ENCODE measurements around the gene TOP3A. TPM values are rescaled to one million over a fixed set of nuclear protein-coding genes. Genes with fewer than 3 reads are reported as not detected.
"Not testable (repeated sequence)": the region's sequence is repeated elsewhere in the genome, so short reads cannot be mapped to it uniquely, and the experiment has no call there.

Gene TOP3A, protein sequence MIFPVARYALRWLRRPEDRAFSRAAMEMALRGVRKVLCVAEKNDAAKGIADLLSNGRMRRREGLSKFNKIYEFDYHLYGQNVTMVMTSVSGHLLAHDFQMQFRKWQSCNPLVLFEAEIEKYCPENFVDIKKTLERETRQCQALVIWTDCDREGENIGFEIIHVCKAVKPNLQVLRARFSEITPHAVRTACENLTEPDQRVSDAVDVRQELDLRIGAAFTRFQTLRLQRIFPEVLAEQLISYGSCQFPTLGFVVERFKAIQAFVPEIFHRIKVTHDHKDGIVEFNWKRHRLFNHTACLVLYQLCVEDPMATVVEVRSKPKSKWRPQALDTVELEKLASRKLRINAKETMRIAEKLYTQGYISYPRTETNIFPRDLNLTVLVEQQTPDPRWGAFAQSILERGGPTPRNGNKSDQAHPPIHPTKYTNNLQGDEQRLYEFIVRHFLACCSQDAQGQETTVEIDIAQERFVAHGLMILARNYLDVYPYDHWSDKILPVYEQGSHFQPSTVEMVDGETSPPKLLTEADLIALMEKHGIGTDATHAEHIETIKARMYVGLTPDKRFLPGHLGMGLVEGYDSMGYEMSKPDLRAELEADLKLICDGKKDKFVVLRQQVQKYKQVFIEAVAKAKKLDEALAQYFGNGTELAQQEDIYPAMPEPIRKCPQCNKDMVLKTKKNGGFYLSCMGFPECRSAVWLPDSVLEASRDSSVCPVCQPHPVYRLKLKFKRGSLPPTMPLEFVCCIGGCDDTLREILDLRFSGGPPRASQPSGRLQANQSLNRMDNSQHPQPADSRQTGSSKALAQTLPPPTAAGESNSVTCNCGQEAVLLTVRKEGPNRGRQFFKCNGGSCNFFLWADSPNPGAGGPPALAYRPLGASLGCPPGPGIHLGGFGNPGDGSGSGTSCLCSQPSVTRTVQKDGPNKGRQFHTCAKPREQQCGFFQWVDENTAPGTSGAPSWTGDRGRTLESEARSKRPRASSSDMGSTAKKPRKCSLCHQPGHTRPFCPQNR
- 10 to 100 TPM; 33.9 to 41.9 (median 37.0) TPM for polyA plus RNA-seq (ENCODE audit: insufficient read length in 3 of 3)

DNA sequence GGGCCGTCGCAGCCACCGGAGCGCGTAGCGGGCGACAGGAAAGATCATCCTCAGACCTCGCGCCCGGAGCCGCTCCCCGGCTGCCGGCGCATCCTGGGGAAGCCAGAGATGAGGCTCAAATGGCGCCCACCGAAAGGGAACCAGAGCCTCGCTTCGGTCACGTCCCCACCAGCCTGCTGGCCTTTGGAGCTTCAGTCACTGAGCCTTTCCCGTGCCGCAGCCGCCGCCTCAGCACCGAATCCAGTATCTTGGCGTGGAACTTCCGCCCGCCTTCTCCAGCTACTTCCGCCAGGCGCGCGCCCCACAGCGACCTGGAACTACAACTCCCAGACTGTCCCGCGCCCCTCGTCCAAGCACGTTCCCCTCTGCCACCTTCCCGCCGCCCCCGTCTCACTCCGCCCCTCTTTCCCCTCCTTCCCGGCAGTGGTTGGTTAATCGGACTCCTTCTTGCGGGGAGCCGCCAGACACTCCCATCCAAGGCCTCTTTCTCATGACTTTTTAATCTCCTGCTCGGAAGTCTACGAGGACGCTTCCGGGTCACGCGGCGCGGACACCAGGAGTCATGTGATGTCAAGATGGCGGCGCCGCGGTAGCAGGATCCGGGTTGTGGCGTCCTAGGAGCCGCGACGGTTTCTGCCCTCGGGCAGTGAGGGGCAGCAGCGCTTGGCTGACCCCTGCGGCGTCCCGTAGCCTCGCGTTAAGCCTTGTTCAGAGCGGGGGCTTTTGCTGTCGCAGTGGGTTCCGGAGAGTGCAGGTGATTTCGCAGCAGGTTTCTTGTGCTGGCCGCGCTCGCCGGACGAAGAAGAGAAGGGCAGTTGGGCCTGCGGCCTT lies at the start of gene TOP3A, which contains the start of gene SMCR8:
Gene TOP3A (minus strand): TSS at position 264 of the 831 bp plus-strand sequence. CDS start 216 bp downstream, at position 48.
Gene SMCR8 (plus strand): TSS at position 563 of the 831 bp plus-strand sequence. CDS start 497 bp downstream, outside the sequence.
- peak; percentile 85 to 93 (median 93) for DNase-seq (ENCODE audit: low read depth in 3 of 3, low spot score in 2 of 3)

DNA sequence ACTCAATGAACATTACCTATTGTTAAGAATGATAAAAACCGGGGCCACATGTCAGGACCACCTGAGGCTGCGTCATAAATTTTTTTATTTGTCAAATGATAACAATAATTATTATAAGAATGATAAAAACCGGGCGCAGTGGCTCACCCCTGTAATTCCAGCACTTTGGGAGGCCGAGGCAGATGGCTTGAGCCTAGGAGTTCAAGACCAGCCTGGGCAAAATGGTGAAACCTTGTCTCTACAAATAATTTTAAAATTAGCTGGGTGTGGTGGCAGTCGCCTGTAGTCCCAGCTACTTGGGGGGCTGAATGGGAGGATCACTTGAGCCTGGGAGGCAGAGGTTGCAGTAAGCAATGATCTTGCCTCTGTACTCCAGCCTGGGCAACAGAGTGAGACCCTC lies 49.4 kb upstream of the TOP3A start:
- DNase-seq (ENCODE audit: low read depth in 3 of 3, low spot score in 2 of 3): no peak

DNA sequence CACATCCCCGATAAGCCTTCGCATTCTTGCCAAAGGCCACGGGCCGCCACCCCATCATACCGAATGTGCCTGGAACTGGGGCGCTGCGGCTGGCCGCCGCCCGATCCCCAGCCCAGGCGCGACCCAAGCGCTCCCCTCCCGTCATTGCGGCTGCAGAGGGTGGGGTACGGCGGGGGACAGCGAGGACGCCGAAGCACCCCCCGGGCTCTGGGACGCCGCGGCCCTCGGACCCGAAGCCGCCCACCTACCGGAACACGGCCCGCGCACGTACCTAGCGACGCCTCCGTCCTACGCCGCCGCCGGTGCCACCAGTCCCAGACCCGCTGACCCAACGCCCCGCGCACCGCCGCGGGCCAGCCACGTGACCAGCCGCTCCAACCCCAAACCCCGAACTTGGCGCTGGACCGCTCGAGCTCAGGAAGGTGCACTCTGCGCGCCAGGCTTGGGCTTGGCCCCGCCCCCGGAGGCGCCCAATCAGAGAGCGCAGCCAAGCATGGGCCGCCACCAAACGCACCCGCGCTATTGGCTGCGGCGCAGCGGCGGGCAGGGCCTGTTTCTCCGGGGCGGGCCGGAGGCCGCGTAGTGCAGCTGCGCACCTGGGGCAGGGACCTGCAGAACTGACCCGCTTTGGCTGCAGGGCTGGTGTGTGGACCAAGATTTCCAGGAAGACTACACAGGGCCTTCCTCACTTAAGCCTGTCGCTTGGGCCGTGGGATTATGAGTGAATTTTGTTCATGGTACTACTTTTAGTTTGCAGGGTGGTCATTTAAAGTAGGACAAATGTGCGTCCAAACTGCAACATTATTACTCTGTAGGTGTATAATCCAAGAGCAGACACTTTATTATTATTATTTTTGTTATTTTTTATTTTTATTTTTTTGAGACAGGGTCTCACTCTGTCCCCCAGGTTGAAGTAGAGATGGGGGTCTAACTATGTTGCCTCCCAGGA lies 48.6 kb upstream of the TOP3A start, which contains the start of gene SHMT1:
Gene SHMT1 (minus strand): TSS at position 450 of the 949 bp plus-strand sequence. CDS start 7,569 bp downstream, outside the sequence.
- DNase-seq (ENCODE audit: low read depth in 3 of 3, low spot score in 2 of 3): peak; percentile 53 to 80 (median 71)

DNA sequence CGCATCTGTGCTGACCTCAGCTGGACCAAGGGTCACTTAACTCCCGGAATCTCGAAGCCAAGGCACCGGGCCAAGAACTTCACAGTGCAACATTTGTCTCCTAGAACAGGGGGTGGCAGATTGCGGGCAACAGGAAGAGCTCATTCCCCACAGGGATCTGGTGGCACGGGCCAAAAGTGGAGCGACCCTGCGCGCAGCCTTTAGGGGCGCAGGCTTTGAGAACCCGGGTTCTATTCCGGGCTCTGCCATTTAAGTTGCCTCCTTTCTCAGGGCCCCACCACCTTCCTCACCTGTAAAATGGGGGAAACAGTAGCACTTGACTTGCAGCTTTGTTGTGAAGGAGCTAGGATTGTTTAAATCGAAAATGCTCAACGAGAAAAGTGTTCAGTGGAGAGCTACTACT lies 47.9 kb upstream of the TOP3A start:
- DNase-seq (ENCODE audit: low read depth in 3 of 3, low spot score in 2 of 3): no peak

DNA sequence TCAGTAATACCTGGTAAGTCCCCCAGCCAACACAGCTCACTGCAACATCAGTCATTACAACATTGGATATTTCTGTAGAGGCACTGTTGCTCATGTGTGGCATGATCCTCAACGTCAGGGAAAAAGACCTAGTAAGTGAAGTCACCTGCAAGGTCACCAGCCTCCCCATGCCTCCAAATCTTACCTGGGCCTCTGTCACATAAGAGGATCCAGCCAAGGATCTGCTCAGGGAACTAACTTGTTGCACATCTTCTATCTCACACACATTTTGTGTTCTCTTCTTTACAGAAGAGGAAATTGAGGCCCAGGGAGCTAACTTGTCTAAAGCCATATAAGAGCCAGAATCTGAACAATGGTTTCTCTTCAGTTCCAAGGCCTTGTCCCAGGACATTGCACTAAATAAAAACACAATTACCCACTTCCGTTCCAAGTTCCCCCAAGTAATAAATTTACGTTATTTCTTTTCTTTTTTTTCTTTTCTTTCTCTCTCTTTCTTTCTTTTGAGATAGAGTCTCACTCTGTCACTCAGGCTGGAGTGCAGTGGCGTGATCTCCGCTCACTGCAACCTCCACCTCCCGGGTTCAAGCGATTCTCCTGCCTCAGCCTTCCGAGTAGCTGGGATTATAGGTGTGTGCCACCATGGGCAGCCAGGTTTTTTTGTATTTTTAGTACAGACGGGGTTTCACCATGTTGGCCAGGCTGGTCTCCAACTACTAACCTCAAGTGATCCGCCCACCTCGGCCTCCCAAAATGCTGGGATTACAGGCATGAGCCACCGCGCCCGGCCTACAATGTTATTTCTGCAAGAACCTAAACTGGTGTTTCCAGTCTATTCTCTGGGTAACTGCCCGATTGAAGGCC lies 47.3 kb upstream of the TOP3A start:
- DNase-seq (ENCODE audit: low read depth in 3 of 3, low spot score in 2 of 3): no peak

DNA sequence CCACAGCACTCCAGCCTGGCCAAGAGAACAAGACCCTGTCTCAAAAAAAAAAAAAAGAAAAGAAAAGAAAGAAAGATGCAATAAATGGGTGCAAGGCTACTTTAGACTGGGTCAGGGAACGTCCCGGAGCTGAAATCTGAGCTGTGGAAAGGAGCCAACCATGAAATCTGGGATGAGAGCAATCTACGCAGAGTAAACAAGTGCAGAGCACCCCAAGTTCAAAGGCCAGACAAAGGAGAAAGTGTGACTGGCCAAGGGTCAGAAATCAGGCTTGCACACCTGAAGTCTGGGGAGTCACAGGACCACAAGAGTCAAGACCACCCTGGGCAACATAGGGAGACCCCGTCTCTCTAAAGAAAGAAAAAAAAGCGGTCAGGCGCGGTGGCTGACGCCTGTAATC lies 45.7 kb upstream of the TOP3A start:
- no peak for DNase-seq (ENCODE audit: low read depth in 3 of 3, low spot score in 2 of 3)

DNA sequence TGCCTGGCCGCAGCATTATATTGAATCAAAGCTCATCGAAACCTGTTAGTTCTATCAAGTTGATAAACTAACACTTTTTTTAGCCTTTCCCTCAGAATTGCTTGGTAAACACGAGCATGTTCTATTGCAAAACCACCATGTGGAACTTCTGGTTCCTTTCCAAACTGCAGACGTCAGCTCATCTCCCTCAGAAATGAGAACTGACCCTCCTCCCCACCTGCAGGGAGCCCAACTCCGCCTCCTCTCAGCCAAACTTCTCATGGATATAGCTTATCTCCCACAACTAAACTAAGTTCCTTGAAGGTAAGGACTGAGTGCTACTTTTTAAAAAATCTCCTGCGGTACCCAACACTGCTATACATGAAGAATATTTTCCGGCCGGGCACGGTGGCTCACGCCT lies 41.8 kb upstream of the TOP3A start:
- no peak for DNase-seq (ENCODE audit: low read depth in 3 of 3, low spot score in 2 of 3)

DNA sequence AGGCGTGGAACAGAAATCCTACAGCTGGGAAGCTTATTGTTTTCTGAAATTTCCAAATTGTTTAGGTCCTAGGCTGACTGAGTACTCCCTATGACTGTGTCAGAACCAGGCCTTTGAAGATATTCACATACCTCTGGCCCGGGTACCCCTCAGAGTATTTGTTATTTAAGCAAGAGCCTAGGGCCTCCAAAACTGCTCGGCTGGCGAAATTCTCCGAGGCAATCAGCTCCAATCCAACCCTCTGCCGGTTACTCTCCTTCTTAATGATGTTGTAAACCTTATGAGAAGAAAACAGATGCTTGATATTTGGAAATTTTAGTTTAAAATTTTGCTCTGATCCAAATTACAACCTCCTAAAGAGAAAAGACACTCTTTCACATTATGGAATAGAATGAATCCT lies 38.7 kb upstream of the TOP3A start:
- no peak for DNase-seq (ENCODE audit: low read depth in 3 of 3, low spot score in 2 of 3)

DNA sequence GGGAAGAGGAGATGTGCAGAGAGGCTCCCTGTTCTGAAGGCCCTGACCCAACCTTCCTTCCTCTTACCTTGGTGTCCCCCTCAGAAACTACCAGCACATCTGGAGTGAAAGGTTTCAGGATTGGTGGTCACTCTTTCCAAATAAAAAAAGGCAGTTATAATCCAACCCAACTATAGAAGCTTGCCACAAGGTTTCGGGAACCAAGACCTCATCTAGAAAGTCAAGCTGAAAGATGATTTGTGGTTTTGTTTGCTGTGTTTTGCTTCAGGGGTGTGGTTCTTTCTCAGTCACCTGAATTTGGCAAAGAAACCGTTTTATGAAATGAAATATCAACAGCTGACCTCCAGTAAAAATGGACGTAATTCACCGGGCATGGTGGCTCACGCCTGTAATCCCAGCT lies 29.2 kb upstream of the TOP3A start:
- DNase-seq (ENCODE audit: low read depth in 3 of 3, low spot score in 2 of 3): no peak

DNA sequence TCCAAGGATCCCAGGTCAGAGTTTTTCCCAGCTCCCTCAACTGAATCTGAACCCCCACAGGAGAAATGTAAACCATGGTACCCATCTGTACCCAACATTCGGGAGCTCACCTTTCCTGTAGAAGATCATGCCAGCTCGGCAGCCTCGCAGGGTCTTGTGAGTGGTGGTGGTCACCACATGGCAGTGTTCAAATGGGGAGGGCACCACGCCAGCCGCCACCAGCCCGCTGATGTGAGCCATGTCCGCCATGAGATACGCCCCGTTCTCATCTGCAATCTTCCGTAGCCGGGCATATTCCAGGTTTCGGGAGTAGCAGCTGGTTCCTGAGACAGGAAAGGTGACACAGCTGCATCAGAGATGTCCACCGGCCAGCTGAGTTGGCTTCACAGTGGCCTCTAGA lies 25.1 kb upstream of the TOP3A start:
- no peak for DNase-seq (ENCODE audit: low read depth in 3 of 3, low spot score in 2 of 3)

DNA sequence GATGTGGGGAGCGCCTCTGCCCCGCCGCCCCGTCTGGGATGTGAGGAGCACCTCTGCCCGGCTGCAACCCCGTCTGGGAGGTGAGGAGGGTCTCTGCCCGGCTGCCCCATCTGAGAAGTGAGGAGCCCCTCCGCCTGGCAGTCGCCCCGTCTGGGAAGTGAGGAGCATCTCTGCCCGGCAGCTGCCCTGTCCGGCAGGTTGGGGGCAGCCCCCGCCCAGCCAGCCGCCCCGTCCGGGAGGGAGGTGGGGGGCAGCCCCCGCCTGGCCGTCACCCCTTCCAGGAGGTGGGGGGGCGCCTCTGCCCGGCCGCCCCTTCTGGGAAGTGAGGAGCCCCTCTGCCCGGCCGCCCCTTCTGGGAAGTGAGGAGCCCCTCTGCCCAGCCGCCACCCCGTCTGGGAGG lies 23.4 kb upstream of the TOP3A start:
- not testable (repeated sequence) for DNase-seq (ENCODE audit: low read depth in 3 of 3, low spot score in 2 of 3)

DNA sequence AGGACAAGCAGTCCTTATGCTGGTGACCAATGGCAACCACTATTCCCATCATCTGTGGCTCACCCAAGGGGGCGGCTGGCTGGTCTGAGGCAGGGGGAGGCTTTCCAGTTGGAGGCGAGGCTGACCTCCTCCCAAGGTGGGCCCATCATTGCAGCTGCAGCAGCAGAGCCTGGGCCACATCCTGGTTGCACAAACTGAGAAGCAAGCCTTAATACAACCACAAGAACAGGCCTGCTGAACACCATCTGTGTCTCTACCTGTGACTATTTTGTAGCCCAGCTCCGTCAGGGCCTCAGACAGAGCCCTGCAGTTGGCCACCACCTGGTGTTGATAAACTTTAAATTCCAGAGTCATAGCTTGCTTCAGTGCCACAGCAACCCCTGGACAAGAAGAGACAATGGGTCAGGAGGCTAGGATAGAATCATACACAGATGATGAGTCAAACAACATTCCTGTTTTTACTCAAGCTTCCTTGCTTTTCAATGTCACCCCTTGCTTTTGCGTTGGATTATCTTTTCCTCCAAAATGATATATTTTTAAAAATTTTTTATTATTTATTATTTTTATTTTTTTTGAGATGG lies 18.2 kb upstream of the TOP3A start:
- no peak for DNase-seq (ENCODE audit: low read depth in 3 of 3, low spot score in 2 of 3)

DNA sequence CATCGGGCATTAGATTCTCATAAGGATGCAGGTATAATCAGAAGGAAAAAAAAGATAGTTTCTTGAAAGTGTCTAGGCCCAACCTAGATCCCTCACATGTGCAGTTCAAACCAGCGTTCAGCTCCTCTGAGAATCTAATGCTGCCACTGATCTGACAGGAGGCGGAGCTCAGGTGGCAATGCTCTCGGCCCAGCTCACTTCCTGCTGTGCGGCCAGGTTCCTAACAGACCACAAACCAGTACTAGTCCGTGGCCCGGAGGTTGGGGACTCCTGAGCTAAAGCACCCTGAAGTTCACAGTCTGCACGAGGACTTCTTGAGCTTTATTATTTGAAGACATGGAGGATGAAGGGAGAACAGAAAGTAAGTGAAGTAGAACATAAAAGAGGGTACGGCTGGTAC lies 17.1 kb upstream of the TOP3A start:
- no peak for DNase-seq (ENCODE audit: low read depth in 3 of 3, low spot score in 2 of 3)

DNA sequence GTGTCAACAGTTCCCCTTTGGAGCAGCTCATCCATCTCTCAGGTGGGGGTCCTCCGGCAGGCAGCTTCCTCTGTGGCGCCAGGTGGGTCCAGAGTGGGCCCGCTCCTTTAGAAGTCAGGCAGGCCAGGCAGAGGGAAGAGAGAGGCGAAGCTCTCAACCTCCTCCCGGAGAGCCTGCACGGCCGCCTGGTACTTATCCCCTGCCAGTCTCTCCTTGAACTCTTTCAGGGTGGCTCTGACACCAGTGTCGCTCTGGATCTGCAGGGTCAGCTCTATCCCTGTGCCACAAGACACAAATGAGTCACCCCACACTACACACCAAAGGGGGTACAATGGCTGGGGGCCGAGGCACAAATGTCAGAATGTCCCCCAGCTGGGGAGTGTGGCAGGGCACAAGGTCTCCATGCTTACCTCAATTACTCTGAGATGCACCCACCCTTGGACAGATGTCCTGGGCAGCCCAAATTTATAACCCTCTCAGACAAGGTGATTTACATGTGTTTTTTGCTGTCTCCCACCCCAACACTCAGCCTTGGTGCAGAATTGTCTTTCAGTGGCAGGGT lies 13.9 kb upstream of the TOP3A start:
- DNase-seq (ENCODE audit: low read depth in 3 of 3, low spot score in 2 of 3): no peak

DNA sequence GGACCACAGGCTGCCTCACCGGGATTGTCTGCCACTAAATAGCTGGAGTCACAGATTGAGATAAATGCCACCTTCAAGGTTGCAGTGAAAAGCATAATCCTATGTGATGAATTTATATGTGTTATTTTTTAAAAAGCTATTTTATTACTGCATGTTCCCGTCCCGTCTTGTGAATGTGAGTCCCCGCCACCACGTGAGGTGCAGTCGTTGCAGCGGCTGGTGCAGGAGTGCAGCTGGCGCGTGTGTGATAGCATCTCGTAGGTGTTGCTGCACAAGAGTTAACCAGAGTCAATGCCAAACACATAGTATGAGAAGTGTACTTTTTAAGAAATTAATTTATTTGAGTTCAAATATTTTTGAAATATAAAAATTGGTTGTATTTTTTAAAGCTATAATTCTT lies 12.8 kb upstream of the TOP3A start:
- DNase-seq (ENCODE audit: low read depth in 3 of 3, low spot score in 2 of 3): no peak

DNA sequence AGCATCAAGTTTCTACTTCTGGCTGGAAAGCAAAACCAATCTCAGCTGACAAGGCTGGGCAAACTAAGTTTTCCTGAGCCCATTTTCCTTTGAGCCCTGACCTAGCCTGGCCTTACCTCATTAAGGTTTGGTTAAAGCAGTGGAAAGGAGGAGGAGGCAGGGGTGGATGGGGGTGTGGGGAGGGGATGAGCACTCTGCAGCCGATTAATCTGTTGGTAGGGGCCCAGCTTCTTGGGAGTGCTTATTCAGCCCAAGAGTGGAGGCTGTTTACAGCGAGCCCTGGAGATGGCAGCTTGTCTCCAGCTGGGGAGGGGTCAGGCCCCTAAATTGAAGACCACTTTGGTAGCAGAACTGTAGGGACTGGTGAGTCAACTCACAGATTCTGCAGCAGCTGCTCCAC lies 12.3 kb upstream of the TOP3A start:
- no peak for DNase-seq (ENCODE audit: low read depth in 3 of 3, low spot score in 2 of 3)

DNA sequence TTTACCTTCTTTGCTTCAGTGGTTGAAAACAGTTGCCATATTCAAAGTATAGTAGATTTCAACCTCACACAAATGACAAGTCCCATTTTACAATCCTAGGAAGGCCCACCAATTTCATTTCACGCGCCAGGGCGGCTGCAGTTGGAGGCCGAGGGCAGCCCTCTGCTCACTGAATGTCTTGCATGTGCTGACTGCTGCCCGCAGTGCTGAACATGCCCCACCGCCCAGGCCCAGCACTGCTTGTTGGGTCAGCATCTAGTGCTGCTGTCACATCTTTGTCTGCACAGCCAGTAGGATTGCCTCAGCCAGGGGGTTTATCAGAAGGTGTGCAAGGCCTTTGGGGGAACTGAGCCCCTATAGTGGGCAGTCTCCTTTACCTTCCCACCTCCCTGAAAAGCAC lies 11.8 kb upstream of the TOP3A start:
- DNase-seq (ENCODE audit: low read depth in 3 of 3, low spot score in 2 of 3): no peak

DNA sequence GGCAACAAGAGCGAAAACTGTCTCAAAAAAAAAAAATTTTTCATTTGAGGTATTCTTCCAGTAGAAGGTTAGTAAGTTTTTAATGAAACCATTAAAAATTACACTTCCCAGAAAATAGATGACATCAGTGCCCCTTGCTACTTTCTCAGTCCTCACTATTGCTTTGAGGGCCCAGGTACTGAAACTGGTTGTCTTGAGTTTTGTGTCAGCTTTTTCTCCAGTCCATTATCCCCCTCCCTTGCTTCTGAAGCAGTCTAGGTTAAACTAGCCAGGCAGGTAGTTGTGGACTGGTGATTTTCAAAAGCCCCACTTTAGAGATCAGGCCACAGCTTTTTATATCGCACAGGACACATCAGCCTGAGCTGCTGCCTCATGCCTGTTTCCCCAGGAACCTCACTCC lies 11.2 kb upstream of the TOP3A start:
- no peak for DNase-seq (ENCODE audit: low read depth in 3 of 3, low spot score in 2 of 3)

All from right renal cortex interstitium (tissue), 3 donors.